Esophagus (tissue), 2 donors: Measurements from ENCODE around the gene FOSB. TPM values are rescaled to one million over a fixed set of nuclear protein-coding genes. Genes with fewer than 3 reads are reported as not detected.
"Not testable (repeated sequence)": the region's sequence is repeated elsewhere in the genome, so short reads cannot be mapped to it uniquely, and the experiment has no call there.

ENCODE experiments used
- H3K27ac ChIP-seq, 2 donors: one replicate each; pipeline ENCODE4 v1.5.1; 2013; ENCODE audit warnings: low read depth in 2 of 2, mild to moderate bottlenecking in 2 of 2, inconsistent platforms in 1 of 2, low read length in 1 of 2, moderate library complexity in 1 of 2
- H3K27me3 ChIP-seq, 2 donors: one replicate each; pipeline ENCODE4 v1.6.1; 2013; ENCODE audit warnings: low read length in 2 of 2, control low read depth in 1 of 2, mild to moderate bottlenecking in 1 of 2; ENCODE audit not compliant: insufficient read depth in 2 of 2, control insufficient read depth in 1 of 2
- H3K36me3 ChIP-seq, 2 donors: one replicate each; pipeline ENCODE4 v1.6.1; 2013; ENCODE audit warnings: low read length in 1 of 2; ENCODE audit not compliant: control insufficient read depth in 2 of 2, insufficient read depth in 2 of 2
- H3K4me1 ChIP-seq, 2 donors: one replicate each; pipeline ENCODE4 v1.6.1; 2013; ENCODE audit warnings: low read length in 1 of 2; ENCODE audit not compliant: control insufficient read depth in 2 of 2, insufficient read depth in 2 of 2
- H3K4me3 ChIP-seq, 2 donors: one replicate each; pipeline ENCODE4 v1.5.1; 2013; ENCODE audit warnings: low read length in 2 of 2, mild to moderate bottlenecking in 2 of 2, low read depth in 1 of 2, moderate library complexity in 1 of 2
- H3K9me3 ChIP-seq, 2 donors: one replicate each; pipeline ENCODE4 v1.6.1; 2013; ENCODE audit warnings: mild to moderate bottlenecking in 2 of 2, low read depth in 1 of 2, low read length in 1 of 2, moderate library complexity in 1 of 2; ENCODE audit not compliant: control insufficient read depth in 2 of 2, insufficient read depth in 1 of 2
- WGBS, 2 donors: extraction: QIAGEN DNeasy Blood & Tissue Kit; methylation state at CpG; one replicate each; pipeline ENCODE4 v1.1.7; 2013; 5-methylcytosine and 5-hydroxymethylcytosine counted together
- polyA plus RNA-seq, 2 donors: library from polyadenylated mRNA; stranded (reverse); fragments of 200-250 nt; gene quantifications; one replicate each; pipeline ENCODE4 v1.2.3, GENCODE V29; 2013
- donor health status: healthy with polysubstance abuse.
- donor health status: Bipolar disorder and iron deficiency.

The FOSB gene
- polyA plus RNA-seq, 2 donors = 1.1 to 13.8 TPM

DNA sequence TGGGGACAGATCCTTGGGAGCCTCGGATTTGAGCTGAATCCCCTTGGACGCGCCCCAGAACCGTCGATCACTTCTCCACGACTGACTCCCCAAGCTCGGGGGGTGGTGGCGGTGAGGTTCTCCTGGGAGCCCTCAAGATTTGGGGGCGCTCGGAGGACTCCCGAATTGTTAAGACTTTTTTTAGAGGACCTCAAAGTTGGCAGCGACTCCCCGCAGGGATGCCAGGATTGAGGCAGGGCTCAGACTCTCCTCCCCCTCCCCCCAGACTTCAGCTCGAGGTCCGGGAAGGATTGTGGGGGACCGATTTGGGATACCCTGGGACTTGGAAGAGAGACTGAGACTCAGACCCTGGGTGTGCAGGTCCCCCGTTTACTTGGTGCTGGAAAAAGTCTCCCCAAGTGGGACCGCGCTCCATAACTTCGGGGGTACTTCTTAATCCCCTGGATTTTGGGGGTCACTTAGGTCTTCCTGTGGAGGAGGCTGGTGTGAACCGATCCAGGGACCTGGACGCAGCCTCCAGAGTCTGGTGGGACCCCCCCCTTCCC, 40.1 kb downstream of the FOSB start:
- H3K4me3 ChIP-seq = peak overlapping the region; percentile 87 to 88
- 0% methylated on average over 22 of the region's 22 CpGs for WGBS, 2 donors
- H3K36me3 ChIP-seq = no peaks in the 10 kb centered on the region
- H3K9me3 ChIP-seq = no peaks in the 10 kb centered on the region
- H3K27me3 ChIP-seq = no peaks in the 10 kb centered on the region
- peaks cover 0 to 3% of the 10 kb centered on the region in 2 donors for H3K4me1 ChIP-seq
- peak overlapping the region; percentile 87 to 98 for H3K27ac ChIP-seq

DNA sequence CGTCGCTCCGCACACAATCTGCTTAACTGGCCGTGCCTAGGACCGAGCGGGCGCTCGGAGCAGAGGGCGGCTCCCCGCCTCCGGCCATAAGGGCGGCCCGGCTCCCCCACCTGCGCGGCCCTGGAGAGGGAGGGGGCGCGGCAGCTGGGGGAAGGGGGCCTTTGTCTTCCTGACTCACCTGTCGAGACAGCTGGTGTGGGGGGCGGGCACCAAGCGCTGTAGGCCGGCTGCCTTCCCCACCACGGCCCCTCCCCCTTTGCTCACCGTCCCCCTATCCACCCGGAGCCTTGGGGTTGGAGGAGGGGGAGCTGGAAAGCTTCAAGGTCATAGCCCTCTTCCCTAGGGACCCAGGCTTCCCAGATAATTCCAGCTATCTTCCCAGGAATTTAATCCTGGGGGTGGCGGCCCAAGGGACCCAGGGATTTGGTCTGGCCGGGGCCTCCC, 40.6 kb downstream of the FOSB start:
- WGBS, 2 donors = 1% methylated on average over 16 to 26 of the region's 26 CpGs
- Histone ChIP-seq H3K27ac (peak overlapping the region; percentile 87 to 98), H3K36me3 (no peaks in the 10 kb centered on the region), H3K27me3 (no peaks in the 10 kb centered on the region), H3K4me1 (peaks cover 0 to 3% of the 10 kb centered on the region in 2 donors), H3K4me3 (peak overlapping the region; percentile 87 to 88), H3K9me3 (no peaks in the 10 kb centered on the region)

GRCh38 chr19:45508861-45509691, 41.3 kb downstream of the FOSB start:
- Histone ChIP-seq H3K36me3 (no peaks in the 10 kb centered on the region), H3K9me3 (no peaks in the 10 kb centered on the region), H3K4me3 (peak overlapping the region; percentile 87 to 88), H3K27me3 (no peaks in the 10 kb centered on the region), H3K27ac (peak overlapping the region; percentile 87 to 98), H3K4me1 (peaks cover 3 to 7% of the 10 kb centered on the region in 2 donors)
- WGBS, 2 donors = 2% methylated on average over 23 to 28 of the region's 28 CpGs

DNA sequence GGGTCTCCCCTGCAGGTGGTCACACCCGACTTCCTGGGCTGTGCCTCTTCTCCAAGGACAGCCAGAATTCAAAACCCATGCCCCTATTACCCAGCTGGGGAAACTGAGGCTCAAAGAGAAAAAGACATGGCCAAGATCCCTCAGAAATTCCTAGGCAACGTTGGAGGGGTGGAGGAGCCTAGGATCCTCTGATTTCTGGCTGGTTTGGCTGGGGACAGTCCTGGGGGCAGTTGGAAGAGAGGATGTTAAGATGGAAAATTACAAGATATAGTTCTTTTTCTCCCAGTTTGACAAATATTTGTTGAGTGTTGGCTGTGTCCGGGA, 41.9 kb downstream of the FOSB start:
- Histone ChIP-seq H3K4me3 (peak overlapping the region; percentile 30 to 87), H3K27ac (peak overlapping the region; percentile 82 to 87), H3K4me1 (peaks cover 7 to 11% of the 10 kb centered on the region in 2 donors), H3K36me3 (no peaks in the 10 kb centered on the region), H3K9me3 (no peaks in the 10 kb centered on the region), H3K27me3 (no peaks in the 10 kb centered on the region)
- WGBS, 2 donors = 8 to 12% methylated on average over 3 of the region's 3 CpGs

DNA sequence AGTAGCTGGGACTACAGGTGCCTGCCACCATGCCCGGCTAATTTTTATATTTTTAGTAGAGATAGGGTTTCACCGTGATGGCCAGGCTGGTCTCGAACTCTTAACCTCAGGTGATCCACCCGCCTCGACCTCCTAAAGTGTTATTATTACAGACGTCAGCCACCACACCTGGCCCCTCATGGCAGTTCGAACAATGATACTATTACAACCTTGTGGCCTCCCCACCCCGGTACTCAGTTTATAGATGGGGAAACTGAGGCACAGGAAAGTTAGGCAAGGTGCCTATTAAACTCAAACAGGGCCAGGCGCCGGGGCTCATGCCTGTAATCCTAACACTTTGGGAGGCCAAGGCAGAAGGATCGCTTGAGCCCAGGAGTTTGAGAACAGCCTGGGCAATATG, 42.6 kb downstream of the FOSB start:
- H3K4me3 ChIP-seq, H3K36me3 ChIP-seq, H3K9me3 ChIP-seq, H3K27me3 ChIP-seq: not testable (repeated sequence)
- 79 to 83% methylated on average over 11 of the region's 11 CpGs for WGBS, 2 donors
- Histone ChIP-seq H3K27ac (peak overlapping the region in 1 of 2 donors; percentile 0), H3K4me1 (peaks cover 7 to 15% of the 10 kb centered on the region in 2 donors)

- 89% methylated on average over 5 of the region's 5 CpGs for WGBS, 2 donors
- peaks cover 7 to 15% of the 10 kb centered on the region in 2 donors for H3K4me1 ChIP-seq
- no peak overlapping the region for H3K27ac ChIP-seq
- H3K4me3 ChIP-seq = no peak overlapping the region
- no peaks in the 10 kb centered on the region for H3K36me3 ChIP-seq
- H3K9me3 ChIP-seq = no peaks in the 10 kb centered on the region
- H3K27me3 ChIP-seq = no peaks in the 10 kb centered on the region
These were observed 43.3 kb downstream of the FOSB start for GRCh38 chr19:45511074-45511473.

- Histone ChIP-seq H3K36me3 (peaks cover 2 to 7% of the 10 kb centered on the region in 2 donors), H3K27ac (peak overlapping the region in 1 of 2 donors; percentile 51), H3K9me3 (no peaks in the 10 kb centered on the region), H3K4me1 (peaks cover 7 to 13% of the 10 kb centered on the region in 2 donors), H3K27me3 (no peaks in the 10 kb centered on the region), H3K4me3 (no peak overlapping the region)
- WGBS, 2 donors = 79% methylated on average over 6 of the region's 6 CpGs
These were observed 45.2 kb downstream of the FOSB start for GRCh38 chr19:45512881-45513483.

- Histone ChIP-seq H3K4me3 (no peak overlapping the region), H3K9me3 (no peaks in the 10 kb centered on the region), H3K36me3 (peaks cover 2 to 9% of the 10 kb centered on the region in 2 donors), H3K27ac (peak overlapping the region; percentile 61 to 66), H3K4me1 (peaks cover 7 to 13% of the 10 kb centered on the region in 2 donors), H3K27me3 (no peaks in the 10 kb centered on the region)
- WGBS, 2 donors = 24 to 29% methylated on average over 13 of the region's 13 CpGs
These were observed 46.7 kb downstream of the FOSB start for GRCh38 chr19:45514376-45515051.

DNA sequence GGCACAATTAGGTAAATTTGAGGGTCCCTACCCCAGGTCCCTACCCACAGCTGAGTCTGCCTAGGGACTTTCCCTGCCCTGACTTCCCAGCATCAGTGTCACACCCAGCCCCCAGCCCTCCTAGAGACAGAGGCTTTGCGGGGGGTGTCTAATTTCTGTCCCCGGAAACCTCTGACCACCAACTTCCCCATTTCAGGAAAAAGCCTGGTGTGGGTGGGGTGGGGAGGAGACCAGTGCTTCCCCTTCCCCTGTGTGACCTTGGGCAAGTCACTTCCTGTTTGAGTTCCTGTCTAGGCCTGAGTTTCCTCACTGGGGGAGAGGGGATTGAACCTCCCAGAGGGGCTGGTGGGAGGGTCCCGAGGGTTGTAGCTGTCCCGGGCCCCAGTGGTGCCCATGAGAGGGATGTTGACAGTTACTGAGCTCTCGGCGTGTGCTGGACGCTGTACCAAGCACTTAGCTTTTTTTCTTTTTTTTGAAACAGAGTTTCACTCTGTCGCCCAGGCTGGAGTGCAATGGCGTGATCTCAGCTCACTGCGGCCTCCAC, 47.4 kb downstream of the FOSB start:
- Histone ChIP-seq H3K9me3 (peaks cover 0 to 2% of the 10 kb centered on the region in 2 donors), H3K27me3 (no peaks in the 10 kb centered on the region), H3K4me1 (peaks cover 7 to 13% of the 10 kb centered on the region in 2 donors), H3K36me3 (peaks cover 2 to 11% of the 10 kb centered on the region in 2 donors), H3K4me3 (no peak overlapping the region), H3K27ac (peak overlapping the region; percentile 61 to 66)
- 72 to 74% methylated on average over 10 of the region's 10 CpGs for WGBS, 2 donors
